HG03025 (cell line): Measurements from ENCODE around the gene FUT6.
"Not testable (repeated sequence)": the region's sequence is repeated elsewhere in the genome, so short reads cannot be mapped to it uniquely, and the experiment has no call there.

Source experiments
- ATAC-seq: cut with Tn5 transposase; IDR thresholded peaks from one replicate; pipeline ENCODE4 v1.9.1; 2021; ENCODE audit warnings: mild to moderate bottlenecking, moderate library complexity; ENCODE audit not compliant: unreplicated experiment, low FRiP score

FUT6 gene

GRCh38 chr19:5839065-5840017, at the start of gene FUT6:
FUT6 (minus strand) TSS chr19:5839702; CDS start chr19:5832567, 7,135 bp downstream.
- ATAC-seq = no peak

GRCh38 chr19:5884065-5884811, 44.7 kb upstream of the FUT6 start:
- ATAC-seq = not testable (repeated sequence)

GRCh38 chr19:5883157-5883873, 43.8 kb upstream of the FUT6 start:
- not testable (repeated sequence) for ATAC-seq

GRCh38 chr19:5882421-5882968, 43.0 kb upstream of the FUT6 start:
- no peak for ATAC-seq

- no peak for ATAC-seq
Measured at GRCh38 chr19:5881543-5882299, 42.2 kb upstream of the FUT6 start.

- ATAC-seq = no peak
Measured at GRCh38 chr19:5880604-5881078, 41.1 kb upstream of the FUT6 start.

GRCh38 chr19:5880196-5880595, 40.7 kb upstream of the FUT6 start:
- ATAC-seq = no peak

- no peak for ATAC-seq
Measured at GRCh38 chr19:5877882-5878281, 38.4 kb upstream of the FUT6 start.

- no peak for ATAC-seq
Measured at GRCh38 chr19:5877427-5877826, 37.9 kb upstream of the FUT6 start.

- not testable (repeated sequence) for ATAC-seq
Measured at GRCh38 chr19:5874496-5874895, 35.0 kb upstream of the FUT6 start.

GRCh38 chr19:5873617-5874199, 34.2 kb upstream of the FUT6 start:
- ATAC-seq = no peak

GRCh38 chr19:5870986-5871394, 31.5 kb upstream of the FUT6 start:
- no peak for ATAC-seq

GRCh38 chr19:5867201-5868136, 28.0 kb upstream of the FUT6 start:
- no peak for ATAC-seq

- ATAC-seq = no peak
Measured at GRCh38 chr19:5865772-5866171, 26.3 kb upstream of the FUT6 start.

- ATAC-seq = no peak
Measured at GRCh38 chr19:5864725-5865486, 25.4 kb upstream of the FUT6 start.

GRCh38 chr19:5864013-5864720, 24.7 kb upstream of the FUT6 start:
- no peak for ATAC-seq
